GM19372 (cell line): ENCODE results near the gene FARS2.

Experiments
- ATAC-seq: cut with Tn5 transposase; IDR thresholded peaks from one replicate; pipeline ENCODE4 v1.9.1; 2021; ENCODE audit warnings: mild to moderate bottlenecking, low read depth, moderate library complexity; ENCODE audit not compliant: unreplicated experiment

The FARS2 gene

DNA sequence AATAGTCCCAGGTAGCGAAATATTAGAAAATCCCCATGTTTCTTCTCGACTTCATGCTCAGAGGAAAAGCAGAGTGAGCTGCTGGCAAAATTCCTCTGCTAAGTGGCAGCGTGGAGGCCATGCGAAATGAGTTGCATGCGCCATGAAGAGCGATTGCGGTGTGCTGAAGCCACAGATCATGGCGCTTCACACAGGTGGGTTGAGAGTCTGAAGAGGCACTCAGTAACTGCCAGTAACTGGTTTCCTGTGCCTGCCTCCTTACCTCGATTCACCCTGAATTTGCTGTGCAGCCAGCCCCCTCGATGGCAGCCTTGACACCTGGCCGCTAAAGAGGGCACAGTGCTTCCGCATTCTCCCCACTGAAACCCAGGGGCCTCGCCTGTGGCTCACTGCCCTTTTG lies 443.9 kb downstream of the FARS2 start:
- ATAC-seq, result no peak

DNA sequence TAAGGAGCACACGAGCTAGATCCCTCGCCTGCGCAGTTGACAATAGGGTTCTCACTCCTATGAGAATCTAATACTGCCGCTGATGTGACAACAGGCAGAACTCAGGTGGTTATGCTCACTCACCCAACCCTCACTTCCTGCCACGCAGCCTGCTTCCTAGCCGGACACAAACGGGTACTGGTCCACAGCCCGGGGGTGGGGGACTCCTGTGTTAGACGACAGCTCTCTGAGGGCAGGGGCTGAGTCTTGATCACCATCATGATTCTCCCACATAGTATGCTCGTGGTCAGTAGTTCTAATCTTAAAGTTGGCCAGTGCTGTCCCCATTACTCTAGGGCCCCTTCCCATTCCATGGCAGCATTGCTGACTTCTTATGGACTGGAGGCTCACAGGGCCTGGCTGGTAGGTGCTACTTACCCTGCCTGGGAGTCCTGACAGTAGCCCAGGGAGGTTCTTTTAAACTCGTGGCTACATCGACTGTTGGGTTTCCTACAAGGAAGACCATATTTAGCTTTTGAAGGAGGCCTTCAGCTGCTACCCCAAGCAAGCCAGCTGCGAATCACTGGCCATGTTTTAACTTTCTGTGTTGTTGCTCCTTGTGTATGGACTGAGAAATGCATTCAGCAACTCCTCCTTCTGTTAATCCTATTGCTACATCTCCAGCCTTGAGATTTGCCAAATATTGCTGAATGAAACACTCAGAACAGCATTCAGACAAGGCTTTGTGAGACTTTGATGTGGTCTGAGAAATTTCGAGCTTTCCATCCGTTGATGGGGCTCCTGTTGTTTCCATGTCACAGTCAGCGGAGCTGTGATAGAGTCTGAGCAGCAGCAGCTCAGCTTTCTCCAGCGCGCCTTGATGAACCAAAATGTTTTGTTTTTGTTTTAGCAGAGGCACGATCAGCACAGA lies 445.1 kb downstream of the FARS2 start:
- no peak for ATAC-seq

DNA sequence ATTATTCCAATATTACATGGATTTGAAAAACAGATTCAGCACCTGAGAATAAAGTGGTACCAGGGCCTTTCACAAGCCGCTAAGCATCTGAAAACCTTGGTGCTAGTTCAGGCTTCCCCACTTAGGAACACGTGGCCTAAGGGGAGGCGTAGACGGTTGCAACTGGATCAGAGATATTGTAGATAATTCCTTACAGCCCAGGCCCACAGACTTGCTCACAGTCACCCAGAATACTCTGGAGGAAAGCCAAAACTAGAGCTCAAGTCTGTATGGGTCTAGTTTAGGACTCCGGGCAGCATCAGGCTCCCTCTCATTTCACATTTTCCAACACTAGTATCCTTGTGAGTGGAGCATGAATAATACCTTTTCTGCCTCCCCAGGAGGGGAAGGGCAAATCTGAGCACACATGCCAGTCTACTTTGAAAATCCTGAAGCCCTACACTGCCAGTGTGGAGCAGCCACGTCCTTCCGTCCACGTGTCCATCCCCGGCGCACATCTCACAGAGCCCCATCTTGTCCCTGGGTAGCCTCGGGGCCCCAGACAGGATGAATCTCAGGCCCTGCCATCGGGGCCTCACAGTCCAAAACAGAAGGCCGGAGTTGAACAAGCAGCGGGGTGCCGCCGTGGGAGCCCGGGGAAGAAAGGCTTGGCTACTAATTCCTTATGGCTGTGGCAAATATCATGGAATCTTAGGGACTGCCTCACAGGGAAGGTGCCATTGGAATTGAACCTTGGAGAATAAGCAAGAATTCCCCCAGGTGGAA lies 446.1 kb downstream of the FARS2 start:
- ATAC-seq, result no peak

DNA sequence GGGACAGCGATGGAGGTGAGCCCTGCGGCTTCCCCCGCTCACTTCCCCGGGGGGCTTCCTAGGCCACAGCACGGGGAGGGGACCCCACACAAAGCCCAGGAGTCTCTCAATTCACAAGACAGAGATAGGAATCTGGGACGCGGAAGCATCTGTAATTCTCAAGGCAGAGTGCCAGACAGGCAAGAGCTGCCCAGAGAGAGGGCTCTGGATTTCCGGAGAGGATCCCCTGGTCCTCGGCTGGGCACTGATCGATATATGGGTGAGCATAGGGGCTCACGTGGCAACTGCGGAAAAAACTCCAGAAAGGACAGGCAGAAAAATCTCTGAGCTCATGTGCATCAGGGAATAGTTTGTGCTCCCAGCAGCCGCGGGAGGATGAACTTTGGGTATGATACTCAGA lies 449.2 kb downstream of the FARS2 start:
- ATAC-seq, result no peak

DNA sequence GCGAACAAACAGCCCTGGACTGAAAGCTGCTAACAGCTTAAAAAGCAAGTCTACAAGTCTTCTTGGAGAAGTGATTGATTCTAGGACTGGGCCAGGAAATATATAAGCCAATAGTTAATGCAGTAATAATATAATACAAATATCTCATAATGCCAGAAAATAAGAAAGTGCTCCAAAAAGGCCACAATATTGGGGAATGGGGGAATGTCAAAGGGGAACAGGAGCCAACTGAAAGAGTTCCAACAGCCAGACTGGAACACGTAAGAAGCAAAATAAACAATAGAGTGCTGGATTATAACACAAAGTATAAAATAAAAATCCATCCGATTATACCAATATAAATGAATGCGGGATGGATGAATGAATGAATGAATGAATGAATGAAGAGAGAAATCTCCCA lies 449.6 kb downstream of the FARS2 start:
- no peak for ATAC-seq

DNA sequence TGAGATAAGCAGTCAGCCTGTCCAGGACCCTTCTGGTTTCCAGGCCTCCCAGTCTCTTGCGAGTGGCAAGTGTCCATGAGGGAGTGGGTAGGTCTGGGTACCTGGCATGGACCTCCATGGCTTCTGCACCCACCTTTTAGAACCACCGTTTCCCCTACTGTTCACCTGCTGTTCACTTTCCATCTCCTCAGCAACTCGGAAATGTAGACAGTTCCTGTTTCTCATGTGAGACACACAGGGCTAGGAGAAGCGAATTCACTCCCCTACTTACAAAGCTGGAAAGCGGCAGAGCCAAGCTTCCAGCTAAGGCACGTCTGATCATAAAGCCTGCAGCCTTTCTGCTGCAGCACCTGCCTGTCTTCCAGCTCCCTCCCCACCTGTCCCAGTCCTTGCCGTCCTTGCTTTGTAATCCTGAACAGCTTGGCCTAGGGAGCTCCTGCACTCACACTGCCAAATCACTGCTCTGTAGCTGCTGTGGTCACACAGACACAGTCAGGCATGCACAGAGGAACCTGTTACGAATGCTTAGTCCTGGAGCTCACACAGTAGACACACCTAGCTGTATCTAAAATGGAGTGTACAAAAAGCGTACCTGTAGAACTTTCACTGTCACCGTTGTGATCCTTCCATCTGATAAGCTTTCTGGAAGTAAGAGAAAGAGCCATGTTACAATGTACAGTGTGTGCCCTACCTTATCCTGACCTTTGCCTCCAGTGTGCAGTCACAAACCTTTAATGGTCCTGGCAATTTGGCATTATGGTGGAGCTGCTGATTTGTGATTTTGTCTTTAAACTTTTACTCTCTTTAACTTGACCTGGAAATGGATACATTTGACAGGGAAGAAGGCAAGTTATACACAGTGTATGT lies 451.3 kb downstream of the FARS2 start:
- ATAC-seq, result no peak

DNA sequence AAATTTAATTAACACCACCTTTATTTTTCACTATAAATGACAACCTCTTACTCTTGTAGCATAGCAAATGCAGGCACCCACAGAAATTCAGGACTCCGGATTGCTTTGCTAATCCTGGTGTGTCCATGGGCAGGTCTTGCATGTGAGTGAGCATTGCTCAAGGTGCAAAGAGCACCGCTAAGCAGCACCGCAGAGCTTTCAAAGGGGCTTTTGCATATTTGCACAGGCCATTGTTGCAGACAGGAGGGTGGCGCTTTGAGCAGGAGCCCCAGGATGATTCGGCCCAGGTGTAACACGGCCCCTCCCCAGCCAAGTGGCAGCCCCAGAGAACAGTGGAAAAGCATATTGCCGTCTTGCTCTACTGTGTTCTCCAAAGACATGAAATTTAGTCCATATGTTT lies 452.2 kb downstream of the FARS2 start:
- no peak for ATAC-seq

DNA sequence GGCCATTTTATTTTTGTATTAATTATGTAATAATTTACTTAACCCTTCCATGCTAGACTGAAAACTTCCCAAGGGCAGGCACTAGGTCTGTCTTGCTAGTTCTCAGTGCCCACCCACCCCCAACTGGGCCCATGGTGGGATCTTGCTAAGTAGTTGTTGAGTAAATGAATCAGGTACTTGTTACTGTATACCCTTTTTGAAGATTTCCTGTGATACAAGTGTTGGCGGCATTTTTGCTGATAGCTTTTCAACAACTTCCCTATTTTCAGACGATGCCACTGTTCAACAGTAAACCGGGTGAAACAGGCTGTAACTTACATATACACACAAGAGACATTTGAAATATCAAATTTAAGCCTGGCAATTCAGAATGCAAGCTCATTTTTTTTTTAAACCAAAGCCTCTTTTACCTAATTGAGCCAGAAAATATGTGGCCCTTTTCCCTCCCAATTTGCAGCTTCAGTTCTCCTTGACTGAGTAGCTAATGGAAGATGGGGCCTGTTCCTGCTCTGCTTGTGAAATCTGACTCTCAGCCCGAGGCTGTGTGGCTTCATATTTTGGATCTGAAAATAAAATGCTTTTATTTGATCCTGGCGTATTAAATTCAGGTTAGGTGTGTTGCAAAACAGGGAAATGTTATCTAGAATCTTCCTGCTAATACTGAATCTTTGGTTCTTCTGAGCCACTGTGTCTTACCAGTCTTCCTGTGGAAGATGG lies 457.1 kb downstream of the FARS2 start:
- no peak for ATAC-seq

DNA sequence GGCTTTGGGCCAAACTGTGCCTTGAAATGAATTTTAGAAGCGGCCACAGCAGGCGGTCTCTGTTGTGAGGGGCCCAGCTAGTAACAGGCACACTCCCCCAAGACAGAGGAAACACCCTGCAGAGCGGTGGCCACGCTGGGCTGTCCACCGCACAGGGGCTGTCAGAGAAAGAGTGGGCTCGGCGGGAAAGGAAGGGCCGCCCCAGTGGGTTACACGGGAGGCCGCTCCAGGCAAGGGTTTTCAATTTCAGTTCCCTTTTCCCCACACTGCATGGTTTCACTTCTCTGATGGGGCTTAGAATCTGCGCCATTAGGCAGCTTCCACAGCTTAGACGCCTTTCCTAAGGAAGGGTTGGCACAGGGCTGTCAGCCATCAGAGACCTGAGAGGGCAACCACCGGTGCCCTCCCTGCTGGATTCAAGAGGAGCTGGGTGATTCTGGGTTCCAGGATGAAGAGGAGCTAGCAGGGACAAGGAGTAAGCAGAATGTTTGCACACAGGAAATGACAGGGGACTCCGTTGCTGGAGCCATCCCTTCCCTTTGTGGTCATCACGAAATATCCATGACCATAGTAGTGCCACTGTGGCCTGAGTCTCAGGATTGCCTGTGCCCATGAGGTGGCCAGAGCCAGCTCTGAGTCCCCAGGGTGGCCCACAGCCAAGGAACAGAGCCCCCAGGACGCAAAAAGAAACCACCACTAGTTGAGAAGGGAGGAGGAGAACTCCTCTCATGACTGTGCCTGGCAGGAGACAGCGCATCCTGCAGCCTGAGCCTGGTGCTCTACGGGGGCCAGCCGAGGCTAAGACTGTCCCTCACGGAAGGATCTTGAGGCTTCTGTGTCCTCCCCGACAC lies 462.8 kb downstream of the FARS2 start:
- peak; percentile 98 for ATAC-seq

DNA sequence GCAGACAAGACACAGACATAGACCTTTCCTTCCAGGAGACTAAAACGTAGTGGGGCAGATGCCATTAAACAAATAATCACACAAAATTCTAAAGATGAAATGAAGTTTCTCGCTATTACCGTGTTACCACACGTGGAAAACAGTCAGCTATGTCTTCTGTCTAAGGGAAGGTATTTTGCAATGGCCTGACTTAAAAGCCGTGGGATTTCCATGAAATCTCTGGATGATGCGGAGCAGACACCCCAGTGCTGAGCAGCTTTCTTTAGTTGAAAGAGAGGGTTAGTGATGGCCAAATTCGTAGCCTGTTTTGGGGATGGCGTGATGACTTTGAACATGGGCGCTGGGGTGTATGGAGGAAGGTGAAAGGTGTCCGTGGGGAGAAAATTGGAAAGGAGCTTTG lies 463.6 kb downstream of the FARS2 start:
- ATAC-seq, result no peak

DNA sequence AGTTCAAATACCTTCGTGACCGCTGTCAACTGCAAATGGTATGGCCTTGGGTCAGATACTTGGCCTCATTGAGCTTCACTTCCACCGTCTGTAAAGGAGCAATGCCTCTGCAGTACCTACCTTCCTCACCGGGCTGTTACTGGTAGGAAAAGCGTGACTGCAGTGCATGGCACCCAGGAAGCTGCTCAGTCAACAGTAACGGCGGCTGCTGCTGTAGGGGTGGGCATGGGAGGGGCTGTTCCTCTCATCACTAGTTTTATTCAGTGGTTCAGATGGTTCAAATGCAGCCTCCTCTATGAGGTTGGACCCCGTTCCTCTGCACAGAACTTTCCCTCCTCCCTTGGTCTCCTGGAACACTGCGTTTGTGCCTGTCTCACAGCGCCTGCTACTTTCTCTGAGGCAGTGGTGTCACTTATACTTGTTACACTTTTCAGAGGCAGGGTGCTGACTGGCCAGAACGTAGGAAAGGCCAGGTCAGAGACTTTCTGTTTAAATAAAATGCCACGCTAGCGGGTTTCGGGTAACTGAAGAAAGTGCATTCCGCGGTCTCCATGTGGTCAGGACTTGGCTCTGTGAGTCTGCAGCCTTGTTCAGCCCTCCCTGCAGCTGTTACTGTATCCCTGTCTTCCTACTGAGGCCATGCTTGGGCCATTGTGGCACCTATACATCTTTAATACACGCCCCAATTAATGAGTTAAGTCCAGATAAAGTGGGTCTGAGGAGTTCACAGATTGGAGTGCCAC lies 465.8 kb downstream of the FARS2 start:
- no peak for ATAC-seq

DNA sequence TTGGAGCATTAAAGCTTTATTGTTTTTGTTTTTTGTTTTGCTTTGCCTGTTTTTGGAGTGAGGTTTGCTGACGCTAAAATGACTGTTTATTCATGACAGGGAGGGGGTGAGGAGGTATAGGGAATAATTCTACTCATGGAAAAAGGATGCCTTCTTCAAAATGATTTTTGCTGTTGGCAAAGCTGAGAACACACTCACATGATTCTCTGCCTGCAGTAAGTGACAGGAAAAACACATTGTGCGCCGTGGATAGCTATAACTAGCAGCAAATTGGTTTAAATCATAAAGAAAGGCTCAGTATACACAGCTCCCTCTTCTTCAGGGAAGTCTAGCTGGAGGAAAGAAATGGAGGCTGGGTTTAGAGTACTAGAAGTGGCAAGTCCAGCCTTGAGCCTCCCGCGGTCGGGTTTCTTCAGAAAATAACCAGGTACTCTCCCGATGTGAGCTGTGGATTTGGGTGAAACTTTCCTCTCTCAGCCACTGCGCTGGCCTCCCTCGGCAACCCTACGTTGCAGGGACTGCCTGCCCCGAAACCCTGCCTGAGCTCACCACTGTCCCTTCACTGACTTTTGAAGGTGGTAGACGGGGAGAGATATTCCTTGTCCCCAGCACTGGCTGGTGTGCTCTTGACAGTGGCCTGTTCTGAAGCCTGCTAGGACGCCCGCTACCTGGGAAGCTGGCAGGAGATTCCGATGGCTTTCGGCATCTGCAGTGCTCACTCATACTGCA lies 467.2 kb downstream of the FARS2 start:
- ATAC-seq, result no peak

DNA sequence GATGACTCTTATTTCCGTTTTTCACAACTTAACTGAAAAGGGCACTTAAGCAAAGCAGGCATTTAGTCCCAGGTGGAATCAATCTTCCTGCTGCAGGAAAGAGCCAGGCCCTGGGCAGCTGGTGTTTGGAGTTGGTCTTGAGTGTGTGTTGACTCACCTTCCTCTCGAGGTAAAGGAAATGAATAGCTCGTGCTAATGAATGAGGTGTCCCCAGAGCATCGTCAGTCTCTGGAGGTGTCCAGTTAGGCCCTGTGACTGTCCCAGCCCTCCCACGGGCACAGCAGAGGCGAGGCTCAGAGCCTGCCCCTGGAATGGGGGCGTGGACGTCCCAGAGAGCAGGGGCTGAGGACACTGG lies 467.7 kb downstream of the FARS2 start:
- ATAC-seq, result no peak

DNA sequence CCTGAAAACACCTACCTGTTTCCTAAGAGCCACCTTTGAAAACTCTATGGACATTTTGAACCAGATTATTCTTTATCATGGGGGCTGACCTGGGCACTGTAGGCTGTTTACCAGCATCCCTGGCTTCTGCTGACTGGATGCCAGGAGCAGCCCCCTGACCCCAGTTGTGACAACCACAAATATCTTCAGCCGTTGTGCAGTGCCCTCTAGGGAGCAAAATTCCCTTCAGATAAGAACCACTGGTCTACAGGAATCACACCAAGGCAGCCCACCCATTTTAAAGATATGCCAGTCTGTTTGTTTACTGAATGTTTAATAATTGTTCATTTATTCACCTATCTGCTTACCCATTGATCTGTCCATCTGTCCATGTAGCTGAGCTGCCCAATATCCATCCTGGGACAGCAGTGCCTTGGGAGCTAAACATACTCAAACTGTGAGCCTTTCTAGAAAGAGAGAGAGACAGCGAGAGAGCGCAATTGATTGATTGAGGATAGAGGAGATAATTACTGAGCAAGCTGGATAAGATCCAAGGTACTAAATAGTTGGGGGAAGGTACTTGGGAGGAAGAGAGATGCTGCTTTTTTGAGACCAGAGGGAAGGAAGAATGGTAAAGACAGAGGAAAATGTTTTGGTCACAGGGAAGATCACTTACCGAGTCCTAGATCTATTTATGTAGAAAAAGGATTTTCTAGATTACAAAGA lies 468.7 kb downstream of the FARS2 start:
- ATAC-seq, result no peak

DNA sequence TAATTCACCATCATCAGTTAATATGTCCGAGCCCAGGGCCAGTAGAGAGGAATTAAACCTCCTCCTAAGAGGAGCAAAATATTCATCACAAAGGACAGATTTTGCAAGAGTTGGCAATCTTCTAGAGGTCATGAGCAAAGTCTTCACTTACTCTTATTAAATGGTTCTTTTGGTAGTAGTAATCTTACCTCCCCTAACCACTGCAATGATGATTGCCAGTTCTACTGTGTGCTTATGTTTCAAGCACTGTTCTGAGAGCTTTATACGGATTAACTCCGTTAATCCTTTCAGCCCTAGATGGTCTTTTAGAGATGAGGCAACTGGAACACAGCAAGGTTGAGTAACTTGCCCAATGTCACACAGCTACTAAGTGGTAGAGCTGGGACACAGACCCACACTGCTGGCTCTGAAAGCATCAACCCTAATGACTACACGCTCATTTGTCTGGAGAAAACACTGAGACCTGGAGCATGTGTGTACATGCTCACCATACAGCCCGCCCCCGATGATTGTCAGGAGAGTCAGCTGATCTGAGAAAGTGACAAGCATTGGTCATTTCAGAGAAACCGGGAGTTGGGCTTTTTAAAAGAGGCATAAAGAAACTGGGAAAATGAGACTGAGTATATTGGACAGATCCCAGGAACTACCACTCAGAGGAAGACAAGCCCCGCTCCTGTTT lies 469.4 kb downstream of the FARS2 start:
- no peak for ATAC-seq

DNA sequence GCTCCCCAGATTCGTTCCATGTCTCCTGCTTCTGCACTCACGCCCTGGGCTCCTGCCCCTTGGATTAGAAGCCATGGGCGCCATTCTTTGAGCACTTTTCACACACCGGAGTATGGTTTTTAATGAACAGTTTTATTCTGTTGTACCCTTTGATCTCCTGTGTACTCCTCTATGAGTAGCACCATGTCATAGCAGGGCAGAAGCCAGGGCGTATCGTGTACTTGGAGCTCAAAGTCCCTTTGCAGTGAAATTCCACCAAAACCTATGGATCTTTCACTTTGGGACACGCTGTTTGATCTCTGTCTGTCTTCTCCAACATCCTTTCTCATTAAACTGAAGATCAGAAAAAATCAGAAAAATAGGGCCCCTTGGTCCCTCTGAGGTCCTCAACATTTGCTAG lies 470.1 kb downstream of the FARS2 start:
- ATAC-seq, result no peak

DNA sequence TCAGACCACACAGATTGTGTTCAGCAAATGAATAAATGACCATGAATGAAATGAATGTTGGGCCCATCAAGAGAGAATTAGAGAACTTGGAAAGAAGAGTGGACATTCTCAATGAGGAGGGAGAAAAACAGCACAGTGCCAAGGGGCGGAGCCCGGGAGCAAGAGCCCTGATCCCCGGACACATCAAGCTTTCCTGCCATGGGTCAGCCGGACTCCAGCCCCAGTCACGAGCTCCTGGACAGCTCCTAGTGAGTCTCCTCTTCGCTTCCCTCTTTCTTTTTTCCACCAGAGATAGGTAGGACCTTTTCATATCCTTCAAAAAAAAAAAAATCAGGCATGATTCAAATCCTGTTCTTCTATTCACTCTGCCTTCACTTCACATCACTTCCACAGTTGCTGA lies 471.2 kb downstream of the FARS2 start:
- ATAC-seq, result no peak
